Activated CD4-positive, CD25-positive, alpha-beta regulatory T cell treated with anti-CD3 and anti-CD28 coated beads, Interleukin-2, amount 50 U/mL, for 16 hours (primary cell): Measurements from ENCODE around the gene BARX2.
A peak's percentile ranks its signal among the peaks of the same experiment; 100 is the strongest.
"Not testable (repeated sequence)": the region's sequence is repeated elsewhere in the genome, so short reads cannot be mapped to it uniquely, and the experiment has no call there.

Source experiments
- DNase-seq: peaks from one replicate; pipeline ENCODE4 v3.0.0-alpha.2; 2020; ENCODE audit warnings: low read depth, low spot score

The BARX2 gene, protein sequence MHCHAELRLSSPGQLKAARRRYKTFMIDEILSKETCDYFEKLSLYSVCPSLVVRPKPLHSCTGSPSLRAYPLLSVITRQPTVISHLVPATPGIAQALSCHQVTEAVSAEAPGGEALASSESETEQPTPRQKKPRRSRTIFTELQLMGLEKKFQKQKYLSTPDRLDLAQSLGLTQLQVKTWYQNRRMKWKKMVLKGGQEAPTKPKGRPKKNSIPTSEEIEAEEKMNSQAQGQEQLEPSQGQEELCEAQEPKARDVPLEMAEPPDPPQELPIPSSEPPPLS

DNA sequence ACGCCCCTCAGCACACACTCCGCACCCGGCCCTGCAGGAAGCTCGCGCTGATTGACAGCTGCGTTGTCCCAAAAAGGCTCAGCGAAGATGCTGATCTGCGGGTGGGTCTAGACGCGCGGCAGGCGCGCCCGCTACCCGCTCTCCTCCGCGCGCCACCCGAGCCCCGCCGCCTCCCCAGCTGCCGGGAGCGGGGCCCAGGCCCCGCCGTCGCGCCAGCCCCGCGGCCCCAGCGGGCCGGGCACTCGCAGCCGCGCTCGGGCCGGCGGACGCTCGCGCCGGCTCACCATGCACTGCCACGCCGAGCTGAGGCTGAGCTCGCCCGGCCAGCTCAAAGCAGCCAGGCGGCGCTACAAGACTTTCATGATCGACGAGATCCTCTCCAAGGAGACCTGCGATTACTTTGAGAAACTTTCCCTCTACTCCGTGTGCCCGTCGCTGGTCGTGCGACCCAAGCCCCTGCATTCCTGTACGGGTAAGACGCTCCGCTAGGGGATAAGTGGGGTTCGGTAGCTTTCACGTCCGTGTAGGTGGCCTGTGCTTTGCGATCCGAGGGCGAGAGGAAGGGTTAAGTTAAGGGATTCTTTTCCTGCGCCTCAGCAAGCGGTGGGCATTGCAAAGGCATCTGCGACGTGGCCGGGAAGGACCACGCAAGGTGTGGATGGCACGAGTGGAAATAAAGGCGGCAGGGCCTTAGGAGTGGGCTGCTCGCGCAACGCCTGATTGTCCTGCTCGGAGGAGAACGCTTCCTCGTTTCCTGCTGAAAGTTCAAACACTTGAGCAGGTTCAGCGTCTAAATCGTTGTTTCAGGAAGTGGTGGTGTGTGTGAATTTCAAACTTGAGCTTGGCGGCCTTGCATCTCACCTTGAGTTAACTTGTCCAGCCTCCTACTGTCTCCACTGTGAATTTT lies at the start of gene BARX2:
TSS of gene BARX2 (plus strand) at position 98 of the 907 bp plus-strand sequence. CDS start at position 286, 188 bp downstream.
- DNase-seq = no peak

- no peak for DNase-seq
These were observed 48.7 kb upstream of the BARX2 start for GRCh38 chr11:129326921-129327320.

- not testable (repeated sequence) for DNase-seq
These were observed 47.9 kb upstream of the BARX2 start for GRCh38 chr11:129327708-129328107.

DNA sequence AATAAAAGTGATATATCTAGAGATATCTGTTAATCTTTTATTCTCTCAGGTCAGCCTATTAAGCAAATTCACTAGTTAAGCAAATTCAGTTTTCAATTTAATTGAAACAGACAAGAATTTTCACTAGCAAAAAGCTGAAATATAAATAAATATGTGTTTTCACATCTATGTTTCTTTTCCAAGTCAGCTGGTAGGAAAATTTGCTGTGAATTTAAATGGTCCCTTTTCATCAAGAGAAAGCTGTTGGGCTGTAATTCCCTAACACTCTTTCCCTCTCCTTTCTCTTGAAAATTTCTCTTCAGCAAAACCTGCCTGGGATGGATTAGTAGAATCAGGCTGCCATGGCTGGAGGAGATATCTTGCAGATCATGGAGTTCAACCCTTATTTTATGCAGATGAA lies 46.9 kb upstream of the BARX2 start:
- no peak for DNase-seq

DNA sequence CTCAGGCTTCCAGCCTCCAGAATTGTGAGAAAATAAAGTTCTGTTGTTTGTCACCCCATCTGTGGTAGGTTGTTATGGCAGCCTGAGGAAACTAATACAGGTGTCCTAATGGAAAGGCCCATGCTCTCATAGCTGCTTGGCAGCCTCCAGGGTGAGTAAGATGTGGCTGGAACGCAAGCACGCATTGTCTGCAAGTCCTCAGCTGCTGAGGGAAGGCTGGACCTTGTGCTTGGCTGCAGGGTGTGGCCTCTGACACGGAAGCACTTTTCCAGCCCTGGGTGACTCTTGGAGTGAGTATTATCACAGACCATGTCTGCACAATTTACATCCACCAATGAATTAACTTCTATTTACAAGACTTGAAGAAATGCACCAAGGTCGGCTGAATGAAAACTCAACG lies 44.4 kb upstream of the BARX2 start:
- no peak for DNase-seq

DNA sequence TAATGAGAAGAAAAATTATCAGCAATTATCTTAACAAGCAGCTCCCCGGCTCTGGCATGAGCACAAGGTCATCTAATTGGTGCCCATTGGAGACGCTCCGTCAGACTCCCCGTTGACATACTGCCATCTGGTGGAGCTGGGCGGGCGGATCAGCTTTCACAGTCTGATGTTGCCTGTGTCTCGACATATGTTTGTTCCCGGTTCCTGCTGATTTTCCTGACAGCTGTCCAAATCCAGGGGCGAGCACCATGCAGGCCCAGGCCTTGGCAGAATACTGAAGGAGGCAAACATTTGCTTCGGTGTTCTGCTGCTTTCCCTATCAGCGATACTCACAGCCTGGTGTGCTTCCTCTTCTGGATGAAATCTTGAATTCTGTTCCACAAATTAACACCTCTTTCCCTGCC lies 43.8 kb upstream of the BARX2 start:
- peak; percentile 16 for DNase-seq

GRCh38 chr11:129333873-129334272 lies 41.8 kb upstream of the BARX2 start:
- DNase-seq = no peak

- not testable (repeated sequence) for DNase-seq
These were observed 31.2 kb upstream of the BARX2 start for GRCh38 chr11:129344301-129344940.

DNA sequence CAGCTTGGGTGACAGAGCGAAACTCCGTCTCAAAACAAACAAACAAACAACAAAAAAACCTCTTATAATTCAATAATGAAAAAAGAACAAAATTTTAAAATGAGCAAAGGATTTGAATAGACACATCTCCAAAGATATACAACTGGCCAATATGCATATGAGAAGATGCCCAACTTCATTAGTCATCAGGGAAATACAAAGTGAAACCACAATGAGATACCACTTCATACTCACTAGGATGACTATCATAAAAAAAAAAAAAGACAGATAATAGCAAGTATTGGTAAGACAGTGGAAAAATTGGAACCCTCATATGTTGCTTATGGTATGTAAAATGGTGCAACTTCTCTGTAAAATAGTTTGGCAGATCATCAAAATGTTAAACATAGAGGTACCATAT lies 28.7 kb upstream of the BARX2 start:
- no peak for DNase-seq

DNA sequence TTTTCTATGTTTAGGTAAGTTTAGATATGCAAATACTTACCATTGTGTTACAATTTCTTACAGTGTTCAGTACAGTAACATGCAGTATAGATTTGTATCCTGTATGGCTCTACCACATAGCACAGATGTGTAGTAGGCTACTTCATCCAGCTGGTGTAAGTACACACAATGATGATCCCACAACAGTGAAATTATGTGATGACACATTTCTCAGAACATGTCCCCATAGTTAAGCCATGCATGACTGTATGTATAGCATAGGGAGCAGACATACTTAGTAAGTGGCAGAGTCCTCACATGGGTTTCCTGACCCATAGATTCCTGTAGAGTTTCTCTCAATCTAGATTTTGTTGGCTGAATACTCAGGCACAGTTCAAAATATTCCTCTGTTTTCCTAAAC lies 26.8 kb upstream of the BARX2 start:
- no peak for DNase-seq

DNA sequence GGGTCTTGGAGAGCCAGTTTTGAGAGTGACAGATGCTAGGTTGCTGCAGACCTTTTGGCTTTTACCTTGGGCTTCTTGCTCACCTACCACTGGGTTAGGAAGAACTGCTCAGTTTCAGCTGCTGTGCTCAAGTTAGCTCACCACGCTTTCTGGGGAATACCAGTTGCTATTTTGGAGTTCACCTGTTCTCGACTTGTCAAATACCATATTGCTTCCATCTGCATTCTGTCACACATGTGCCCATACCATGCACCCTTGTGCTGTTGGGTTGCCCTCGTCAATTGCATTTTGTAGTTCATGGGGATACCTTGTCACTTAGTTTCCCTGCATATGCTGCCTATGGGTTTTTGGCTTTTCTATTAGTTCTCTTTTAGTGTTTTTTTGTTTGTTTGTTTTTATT lies 23.0 kb upstream of the BARX2 start:
- DNase-seq = no peak

DNA sequence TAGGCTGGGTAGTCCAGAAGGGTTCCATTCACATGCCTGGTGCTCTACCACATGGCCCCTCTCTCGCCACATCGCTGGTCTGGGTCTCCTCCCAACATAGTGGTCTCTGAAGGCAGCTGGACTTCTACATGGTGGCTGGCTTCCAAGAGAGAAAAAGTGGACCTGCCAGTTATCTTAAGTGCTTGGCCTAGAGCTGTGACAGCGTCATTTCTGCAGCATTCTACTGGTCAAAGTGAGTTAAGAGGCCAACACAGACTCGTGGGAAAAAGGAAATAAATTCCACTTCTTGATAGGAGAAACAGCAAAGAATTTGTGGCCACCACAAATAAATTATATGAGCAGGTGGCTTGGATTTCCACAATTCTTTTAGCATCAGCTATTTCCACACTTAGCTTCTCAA lies 21.0 kb upstream of the BARX2 start:
- no peak for DNase-seq

GRCh38 chr11:129359748-129360147 lies 15.9 kb upstream of the BARX2 start:
- DNase-seq = no peak

- peak; percentile 18 for DNase-seq
These were observed 11.4 kb upstream of the BARX2 start for GRCh38 chr11:129364143-129364654.

DNA sequence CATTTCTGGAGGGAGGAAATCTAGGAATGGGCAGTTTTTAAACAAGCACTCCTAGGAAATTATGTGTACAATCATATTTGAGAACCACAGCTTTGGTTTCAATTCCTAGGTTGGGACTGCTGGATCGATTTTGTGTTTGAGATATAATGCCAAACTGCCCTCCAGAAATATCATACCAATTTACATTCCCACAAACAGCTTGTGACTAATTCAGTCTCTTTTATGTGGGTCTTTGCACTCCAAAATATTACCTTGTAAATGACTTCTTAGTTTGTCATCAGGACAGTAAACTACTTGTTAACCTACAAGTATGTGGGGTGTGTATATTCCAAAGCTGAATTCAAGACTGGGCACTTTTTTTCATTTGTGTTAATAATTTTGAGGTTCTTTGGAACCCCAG lies 9.8 kb upstream of the BARX2 start:
- no peak for DNase-seq

GRCh38 chr11:129366737-129367597 lies 8.7 kb upstream of the BARX2 start:
- DNase-seq = no peak

DNA sequence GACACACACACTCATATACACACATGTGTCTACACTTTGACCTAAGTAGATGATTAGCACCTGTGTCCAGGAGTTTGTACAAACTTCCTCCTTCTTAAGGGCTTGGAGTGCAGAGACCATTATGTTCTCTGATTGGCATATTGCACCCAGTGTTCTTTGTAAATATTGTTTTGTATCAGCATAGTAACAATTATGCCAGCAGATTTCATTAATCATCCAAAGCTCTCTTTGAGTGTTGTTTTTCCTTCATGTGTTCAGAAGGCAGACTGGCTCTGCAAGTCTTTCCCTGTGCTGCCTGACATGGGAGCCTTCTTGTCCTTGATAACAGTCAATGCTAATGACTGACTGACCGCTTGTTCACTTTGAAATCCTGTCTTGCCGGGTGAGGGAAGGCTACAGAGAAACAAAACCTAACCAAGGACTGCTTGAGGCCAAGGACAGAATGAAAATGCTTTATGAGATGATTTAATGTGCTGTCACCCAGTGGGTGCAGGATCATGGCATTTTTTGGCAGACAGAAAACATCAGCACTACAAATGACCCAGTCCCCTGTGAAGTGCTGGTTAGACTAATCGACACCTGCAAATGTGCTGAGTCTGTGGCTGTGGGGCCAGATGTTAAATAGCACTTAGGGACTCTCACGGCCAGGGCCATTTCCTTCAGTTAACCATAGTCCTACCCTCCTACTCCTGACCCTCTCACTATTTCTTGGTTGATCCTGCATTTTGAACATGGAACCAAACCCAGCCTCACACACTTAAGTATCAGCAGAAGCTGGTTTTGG lies 6.6 kb upstream of the BARX2 start:
- no peak for DNase-seq

GRCh38 chr11:129370715-129371114 lies 4.9 kb upstream of the BARX2 start:
- DNase-seq = no peak

DNA sequence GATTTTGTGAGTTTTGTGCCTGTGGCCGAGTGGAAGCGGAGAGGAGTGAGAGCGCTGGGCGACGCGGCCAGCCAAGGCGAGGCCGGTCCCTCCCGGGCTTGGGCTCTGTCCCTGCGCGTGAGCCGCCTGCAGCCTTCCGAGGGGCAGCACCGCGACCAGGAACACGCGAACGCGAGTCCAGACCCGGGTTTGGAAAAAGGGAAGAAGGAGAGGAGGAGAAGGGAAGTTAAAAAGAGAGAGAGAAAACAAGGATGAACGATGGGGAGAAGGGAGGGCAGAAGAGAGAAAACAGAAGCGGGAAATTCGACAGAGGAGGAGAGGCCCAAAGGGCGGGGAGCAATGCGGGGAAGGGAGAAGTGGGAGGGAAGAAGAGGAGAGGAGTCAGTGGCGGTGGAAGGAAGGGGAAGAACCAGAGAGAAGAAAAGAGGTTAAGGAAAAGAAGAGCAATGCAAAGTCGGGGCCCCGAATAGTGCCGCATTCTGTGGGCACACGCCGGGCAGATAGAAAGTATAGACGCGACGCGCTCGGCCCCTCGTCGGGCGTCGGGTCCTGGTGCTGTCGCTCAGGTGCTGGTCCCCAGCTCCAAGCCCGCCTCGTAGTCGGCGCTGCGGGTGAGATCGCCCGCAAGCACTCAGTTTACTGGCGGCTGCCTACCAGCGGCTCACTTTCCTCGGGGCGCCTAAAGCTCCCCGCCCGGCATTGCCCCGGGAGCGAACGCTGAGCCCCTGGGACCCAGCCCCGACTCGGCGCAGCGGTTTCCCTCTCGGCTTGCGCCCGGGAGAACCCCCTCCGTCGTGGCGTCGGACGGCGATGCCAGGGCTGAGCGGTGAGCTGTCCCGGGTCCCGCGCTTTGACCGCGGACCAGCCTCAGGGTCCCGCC lies 2.8 kb upstream of the BARX2 start:
- no peak for DNase-seq
